Esophagus (tissue), 2 donors: ENCODE results near the gene MYO9B. TPM values are rescaled to one million over a fixed set of nuclear protein-coding genes. Genes with fewer than 3 reads are reported as not detected.

Experiments
- H3K27ac ChIP-seq, 2 donors: one replicate each; pipeline ENCODE4 v1.5.1; 2013; ENCODE audit warnings: low read depth in 2 of 2, mild to moderate bottlenecking in 2 of 2, inconsistent platforms in 1 of 2, low read length in 1 of 2, moderate library complexity in 1 of 2
- H3K27me3 ChIP-seq, 2 donors: one replicate each; pipeline ENCODE4 v1.6.1; 2013; ENCODE audit warnings: low read length in 2 of 2, control low read depth in 1 of 2, mild to moderate bottlenecking in 1 of 2; ENCODE audit not compliant: insufficient read depth in 2 of 2, control insufficient read depth in 1 of 2
- H3K36me3 ChIP-seq, 2 donors: one replicate each; pipeline ENCODE4 v1.6.1; 2013; ENCODE audit warnings: low read length in 1 of 2; ENCODE audit not compliant: control insufficient read depth in 2 of 2, insufficient read depth in 2 of 2
- H3K4me1 ChIP-seq, 2 donors: one replicate each; pipeline ENCODE4 v1.6.1; 2013; ENCODE audit warnings: low read length in 1 of 2; ENCODE audit not compliant: control insufficient read depth in 2 of 2, insufficient read depth in 2 of 2
- H3K4me3 ChIP-seq, 2 donors: one replicate each; pipeline ENCODE4 v1.5.1; 2013; ENCODE audit warnings: low read length in 2 of 2, mild to moderate bottlenecking in 2 of 2, low read depth in 1 of 2, moderate library complexity in 1 of 2
- H3K9me3 ChIP-seq, 2 donors: one replicate each; pipeline ENCODE4 v1.6.1; 2013; ENCODE audit warnings: mild to moderate bottlenecking in 2 of 2, low read depth in 1 of 2, low read length in 1 of 2, moderate library complexity in 1 of 2; ENCODE audit not compliant: control insufficient read depth in 2 of 2, insufficient read depth in 1 of 2
- WGBS, 2 donors: extraction: QIAGEN DNeasy Blood & Tissue Kit; methylation state at CpG; one replicate each; pipeline ENCODE4 v1.1.7; 2013; 5-methylcytosine and 5-hydroxymethylcytosine counted together
- polyA plus RNA-seq, 2 donors: library from polyadenylated mRNA; stranded (reverse); fragments of 200-250 nt; gene quantifications; one replicate each; pipeline ENCODE4 v1.2.3, GENCODE V29; 2013
- donor health status: healthy with polysubstance abuse.
- donor health status: Bipolar disorder and iron deficiency.

MYO9B gene
- polyA plus RNA-seq, 2 donors = 24.2 to 41.2 TPM

DNA sequence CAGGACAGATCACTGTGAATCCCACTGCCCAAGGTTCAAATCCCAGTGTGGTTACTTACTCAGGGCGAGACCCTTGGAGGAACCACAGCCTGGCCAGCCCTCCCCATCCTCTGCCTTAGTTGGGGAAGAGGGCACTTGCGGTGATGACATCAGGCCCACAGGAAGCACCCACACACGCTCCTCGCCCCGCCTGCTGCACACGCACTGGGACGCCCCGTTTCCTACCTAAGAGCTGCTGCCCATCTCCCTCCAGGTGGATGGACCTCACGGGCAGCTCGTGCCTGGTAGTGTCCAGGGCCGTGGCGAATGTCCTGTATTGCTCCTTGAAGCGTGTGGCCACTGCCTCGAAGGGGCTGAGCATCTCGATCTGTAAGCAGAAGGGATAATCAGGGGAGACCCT lies 19.9 kb upstream of the MYO9B start:
- WGBS, 2 donors = 93 to 94% methylated on average over 15 of the region's 15 CpGs
- Histone ChIP-seq H3K9me3 (peaks cover 0 to 10% of the 10 kb centered on the region in 2 donors), H3K36me3 (peaks cover 4 to 31% of the 10 kb centered on the region in 2 donors), H3K27me3 (no peaks in the 10 kb centered on the region), H3K4me1 (no peaks in the 10 kb centered on the region), H3K4me3 (no peak overlapping the region), H3K27ac (no peak overlapping the region)

DNA sequence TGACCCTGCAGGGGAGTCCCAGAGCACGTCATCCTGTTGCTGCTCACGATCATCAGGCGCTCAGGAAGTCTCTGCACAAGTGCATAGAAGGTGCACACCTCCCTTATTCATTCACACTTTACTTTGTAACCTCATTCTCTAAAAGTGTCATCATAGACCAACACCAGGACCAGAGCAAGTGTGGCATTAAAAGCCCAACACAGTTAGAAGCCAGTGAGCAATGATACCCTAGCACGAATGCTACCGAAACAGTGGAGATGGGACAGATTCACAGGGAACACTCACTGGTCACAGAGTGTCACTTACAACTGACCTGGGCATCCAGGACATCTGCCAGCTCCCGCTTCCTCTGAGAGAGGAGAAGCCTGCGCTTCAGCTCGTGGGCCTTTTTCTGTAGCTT lies 17.3 kb upstream of the MYO9B start:
- 98 to 99% methylated on average over 8 of the region's 8 CpGs for WGBS, 2 donors
- Histone ChIP-seq H3K27me3 (no peaks in the 10 kb centered on the region), H3K4me3 (no peak overlapping the region), H3K4me1 (no peaks in the 10 kb centered on the region), H3K36me3 (peaks cover 4 to 24% of the 10 kb centered on the region in 2 donors), H3K9me3 (peaks cover 0 to 10% of the 10 kb centered on the region in 2 donors), H3K27ac (no peak overlapping the region)

DNA sequence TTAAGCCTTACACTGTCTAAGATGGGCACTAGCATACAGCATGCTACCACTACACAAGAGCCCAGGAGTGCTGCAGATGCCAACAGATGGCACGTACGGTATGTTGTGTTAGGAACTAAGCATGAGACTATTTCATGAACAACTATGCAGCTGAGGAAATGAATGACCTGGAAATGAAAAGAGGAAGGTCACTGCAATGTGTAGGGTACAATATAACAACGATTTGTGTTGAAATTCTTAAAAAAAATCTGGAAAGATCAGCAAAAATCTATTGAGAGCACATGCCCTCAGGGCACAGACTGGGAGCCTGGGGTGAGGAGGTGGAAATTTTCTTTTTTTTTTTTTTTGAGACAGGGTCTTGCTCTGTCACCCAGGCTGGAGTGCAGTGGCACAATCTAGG lies 14.8 kb upstream of the MYO9B start:
- H3K36me3 ChIP-seq = peaks cover 0 to 12% of the 10 kb centered on the region in 2 donors
- H3K27me3 ChIP-seq = no peaks in the 10 kb centered on the region
- H3K9me3 ChIP-seq = peaks cover 0 to 10% of the 10 kb centered on the region in 2 donors
- no peak overlapping the region for H3K4me3 ChIP-seq
- WGBS, 2 donors = 90 to 92% methylated on average over 3 of the region's 3 CpGs
- H3K27ac ChIP-seq = no peak overlapping the region
- no peaks in the 10 kb centered on the region for H3K4me1 ChIP-seq

DNA sequence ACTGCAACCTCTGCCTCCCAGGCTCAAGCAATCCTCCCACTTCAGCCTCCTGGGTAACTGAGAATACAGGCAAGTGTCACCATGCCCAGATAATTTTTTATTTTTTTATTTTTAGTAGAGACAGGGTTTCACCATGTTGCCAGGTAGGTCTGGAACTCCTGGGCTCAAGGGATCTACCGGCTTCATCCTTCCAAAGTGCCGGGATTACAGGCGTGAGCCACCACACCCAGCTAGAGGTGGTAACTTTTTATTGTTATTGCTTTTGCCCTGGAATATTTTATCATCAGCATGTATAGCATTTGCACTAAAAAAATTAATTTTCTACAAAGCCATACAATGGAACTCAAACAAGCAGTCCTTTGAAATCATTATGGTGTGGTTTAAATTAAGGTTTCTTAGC lies 14.4 kb upstream of the MYO9B start:
- peaks cover 0 to 10% of the 10 kb centered on the region in 2 donors for H3K9me3 ChIP-seq
- H3K4me3 ChIP-seq = no peak overlapping the region
- no peaks in the 10 kb centered on the region for H3K4me1 ChIP-seq
- WGBS, 2 donors = 82 to 88% methylated on average over 3 of the region's 3 CpGs
- H3K36me3 ChIP-seq = peaks cover 0 to 12% of the 10 kb centered on the region in 2 donors
- H3K27ac ChIP-seq = no peak overlapping the region
- H3K27me3 ChIP-seq = no peaks in the 10 kb centered on the region

DNA sequence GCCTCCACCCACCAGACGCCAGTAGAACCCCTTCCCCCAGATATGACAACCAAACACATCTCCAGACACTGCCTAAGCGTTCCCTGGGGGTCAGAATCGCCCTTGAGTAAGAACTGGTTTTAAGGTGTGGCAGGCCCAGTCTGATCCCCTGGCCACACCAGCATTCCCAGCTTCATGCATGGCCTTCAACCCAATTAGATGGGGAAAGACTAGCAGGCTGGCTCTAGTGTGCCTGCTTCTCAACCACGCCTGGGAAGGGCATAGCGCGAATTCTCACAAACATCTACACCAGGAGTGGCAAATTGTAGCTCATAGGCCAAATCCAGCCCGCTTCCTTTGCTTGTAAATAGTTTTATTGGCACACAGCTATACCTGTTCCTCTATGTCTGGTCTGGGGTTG lies 13.9 kb upstream of the MYO9B start:
- Histone ChIP-seq H3K27me3 (no peaks in the 10 kb centered on the region), H3K4me3 (no peak overlapping the region), H3K9me3 (peaks cover 0 to 10% of the 10 kb centered on the region in 2 donors), H3K27ac (no peak overlapping the region), H3K36me3 (peaks cover 0 to 12% of the 10 kb centered on the region in 2 donors), H3K4me1 (no peaks in the 10 kb centered on the region)
- 87 to 93% methylated on average over 7 of the region's 7 CpGs for WGBS, 2 donors

DNA sequence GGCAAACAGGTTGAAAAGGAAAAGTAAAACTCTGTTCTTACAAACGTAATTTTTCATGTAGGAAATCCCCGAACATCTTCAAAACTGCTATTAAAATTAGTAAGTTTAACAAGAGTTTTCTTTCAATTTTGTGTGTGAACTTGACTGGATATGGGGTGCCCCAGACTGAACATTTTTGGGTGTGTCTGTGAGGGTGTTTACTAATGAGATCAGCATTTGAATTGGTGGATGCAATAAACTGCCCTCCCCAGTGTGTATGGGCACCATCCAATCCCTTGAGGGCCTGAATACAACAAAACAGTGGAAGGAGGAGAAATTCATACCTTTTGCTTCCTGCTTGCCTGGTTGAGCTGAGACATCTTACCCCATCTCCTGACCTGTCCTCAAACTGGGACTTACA lies 12.1 kb upstream of the MYO9B start:
- no peaks in the 10 kb centered on the region for H3K4me1 ChIP-seq
- 82 to 88% methylated on average over 2 of the region's 2 CpGs for WGBS, 2 donors
- no peaks in the 10 kb centered on the region for H3K27me3 ChIP-seq
- H3K4me3 ChIP-seq = no peak overlapping the region
- H3K36me3 ChIP-seq = peaks cover 0 to 8% of the 10 kb centered on the region in 2 donors
- no peak overlapping the region for H3K27ac ChIP-seq
- peaks cover 0 to 5% of the 10 kb centered on the region in 2 donors for H3K9me3 ChIP-seq

DNA sequence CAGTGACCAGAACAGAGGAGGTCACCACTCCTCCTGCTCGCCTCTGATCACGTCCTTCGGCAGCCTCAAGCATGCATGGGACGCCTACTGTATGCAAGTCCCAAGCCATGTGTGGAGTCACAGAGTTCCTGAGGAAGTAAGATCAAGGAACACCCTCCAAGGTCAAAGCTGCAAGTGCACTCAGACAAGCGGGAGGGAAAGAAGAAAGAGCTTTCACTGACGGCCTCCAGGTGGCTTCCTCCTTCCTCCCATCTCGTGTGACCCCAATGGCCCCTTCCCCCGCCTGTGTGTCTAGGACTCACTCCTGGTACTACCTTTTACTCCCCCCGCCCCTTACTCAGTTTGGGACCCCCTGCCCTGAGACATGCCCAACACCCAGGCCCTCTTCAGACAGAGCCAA lies 6.4 kb upstream of the MYO9B start:
- no peaks in the 10 kb centered on the region for H3K9me3 ChIP-seq
- H3K36me3 ChIP-seq = peaks cover 0 to 15% of the 10 kb centered on the region in 2 donors
- H3K4me3 ChIP-seq = no peak overlapping the region
- H3K4me1 ChIP-seq = peaks cover 0 to 3% of the 10 kb centered on the region in 2 donors
- 87% methylated on average over 9 of the region's 9 CpGs for WGBS, 2 donors
- H3K27ac ChIP-seq = no peak overlapping the region
- H3K27me3 ChIP-seq = no peaks in the 10 kb centered on the region

DNA sequence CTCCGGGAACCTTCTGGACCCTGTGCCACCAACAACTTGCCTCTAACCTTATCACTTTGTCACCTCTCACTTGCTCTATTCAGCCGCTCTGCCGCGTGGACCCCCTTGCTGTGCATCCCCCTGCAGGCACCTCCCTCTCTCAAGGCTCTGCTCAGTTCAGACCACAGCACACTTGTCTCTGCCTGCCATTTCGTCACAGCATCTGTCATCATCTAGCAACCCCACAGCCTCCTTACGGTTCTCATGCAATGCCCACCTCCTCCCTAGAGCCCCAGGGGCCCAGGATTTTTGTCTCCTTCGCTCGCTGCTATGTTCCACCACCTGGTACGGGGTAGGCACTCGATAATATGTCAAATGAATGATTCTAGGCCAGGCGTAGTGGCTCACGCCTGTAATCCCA lies 5.2 kb upstream of the MYO9B start:
- Histone ChIP-seq H3K36me3 (peaks cover 0 to 15% of the 10 kb centered on the region in 2 donors), H3K4me3 (no peak overlapping the region), H3K9me3 (no peaks in the 10 kb centered on the region), H3K27me3 (no peaks in the 10 kb centered on the region), H3K27ac (no peak overlapping the region), H3K4me1 (peaks cover 3 to 5% of the 10 kb centered on the region in 2 donors)
- WGBS, 2 donors = 93 to 94% methylated on average over 12 of the region's 12 CpGs

DNA sequence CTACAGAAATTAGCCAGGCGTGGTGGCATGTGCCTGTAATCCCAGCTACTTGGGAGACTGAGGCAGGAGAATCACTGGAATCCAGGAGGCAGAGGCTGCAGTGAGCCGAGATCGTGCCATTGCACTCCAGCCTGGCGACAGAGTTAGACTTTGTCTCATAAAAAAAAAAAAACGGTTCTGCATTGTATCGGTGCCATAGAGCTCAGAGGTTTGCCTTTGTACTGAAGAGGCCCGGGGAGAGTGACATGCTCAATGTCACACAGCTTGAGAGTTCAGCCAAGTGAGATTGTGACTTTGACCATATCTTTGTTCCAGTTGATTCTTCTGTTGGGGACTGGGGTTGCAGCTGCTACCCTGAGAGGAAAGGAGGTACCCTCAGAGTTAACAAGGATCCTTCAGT lies 4.7 kb upstream of the MYO9B start:
- Histone ChIP-seq H3K27me3 (no peaks in the 10 kb centered on the region), H3K27ac (no peak overlapping the region), H3K36me3 (peaks cover 0 to 15% of the 10 kb centered on the region in 2 donors), H3K4me3 (no peak overlapping the region), H3K9me3 (no peaks in the 10 kb centered on the region), H3K4me1 (peaks cover 3 to 5% of the 10 kb centered on the region in 2 donors)
- WGBS, 2 donors = 88 to 92% methylated on average over 7 of the region's 7 CpGs

DNA sequence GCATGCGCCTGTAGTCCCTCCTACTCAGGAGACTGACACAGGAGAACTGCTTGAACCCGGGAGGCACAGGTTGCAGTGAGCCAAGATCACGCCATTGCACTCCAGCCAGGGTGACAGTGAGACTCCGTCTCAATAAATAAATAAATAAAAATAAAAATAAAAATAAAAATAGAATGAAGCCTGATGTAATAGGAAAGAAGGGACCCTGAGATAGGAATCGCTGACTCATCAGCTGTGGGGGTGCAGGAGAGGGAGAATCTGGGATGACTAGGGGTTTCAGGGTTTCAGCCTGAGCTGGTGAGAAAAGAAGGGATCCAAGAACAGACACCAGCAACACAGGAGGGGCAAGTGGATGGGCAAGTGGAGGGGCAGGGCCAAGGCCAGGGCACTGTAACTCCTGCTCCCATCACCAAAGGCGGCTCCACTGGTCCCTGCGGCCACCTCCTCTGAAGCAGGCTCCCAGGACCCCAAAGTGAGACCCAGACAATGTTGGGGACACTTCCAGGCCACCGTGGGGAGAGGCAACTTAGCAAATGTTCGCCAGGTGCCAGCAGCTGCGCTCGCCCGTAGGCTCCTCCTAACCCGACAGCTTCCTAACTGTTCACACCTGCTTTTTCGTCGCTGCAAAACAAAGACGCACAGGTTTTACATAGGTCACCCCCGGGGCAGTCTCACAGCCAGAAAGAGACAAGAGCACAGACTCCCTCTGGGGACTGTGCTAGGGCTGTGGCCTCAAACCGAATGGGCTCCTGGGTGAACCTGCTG lies 1.5 kb upstream of the MYO9B start:
- H3K4me3 ChIP-seq = peak overlapping the region; percentile 82 to 94
- peaks cover 4 to 12% of the 10 kb centered on the region in 2 donors for H3K4me1 ChIP-seq
- WGBS, 2 donors = 41 to 42% methylated on average over 18 of the region's 18 CpGs
- no peaks in the 10 kb centered on the region for H3K27me3 ChIP-seq
- no peaks in the 10 kb centered on the region for H3K9me3 ChIP-seq
- H3K36me3 ChIP-seq = peaks cover 0 to 10% of the 10 kb centered on the region in 2 donors
- no peak overlapping the region for H3K27ac ChIP-seq
